ENCODE results near the gene NIPSNAP2.

GRCh38 chr7:56003749-56004148 lies 39.4 kb downstream of the NIPSNAP2 start:
- TF ChIP-seq CTCF (IDR thresholded peaks at IDR 0.05) (no peak), RFX5 (IDR thresholded peaks at IDR 0.05) (no peak), POLR2A (IDR thresholded peaks at IDR 0.05; ENCODE audit: low read length) (no peak), EP300 (IDR thresholded peaks at IDR 0.05) (no peak), HDAC2 (IDR thresholded peaks at IDR 0.05) (no peak), KDM5A (IDR thresholded peaks at IDR 0.05) (no peak), CEBPB (IDR thresholded peaks at IDR 0.05) (no peak), SMC3 (IDR thresholded peaks at IDR 0.05) (no peak), MYC (IDR thresholded peaks at IDR 0.05; ENCODE audit: borderline replicate concordance, low read length) (no peak)
- TF ChIP-seq, protein P1, sequence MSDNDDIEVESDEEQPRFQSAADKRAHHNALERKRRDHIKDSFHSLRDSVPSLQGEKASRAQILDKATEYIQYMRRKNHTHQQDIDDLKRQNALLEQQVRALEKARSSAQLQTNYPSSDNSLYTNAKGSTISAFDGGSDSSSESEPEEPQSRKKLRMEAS (IDR thresholded peaks at IDR 0.05), result no peak

Data from A549 (cell line).